NOMO-1 treated with dmso at 0.1 percent for 144 hours (cell line): ENCODE results near the gene PPP2R5C.
"Not testable (repeated sequence)": the region's sequence is repeated elsewhere in the genome, so short reads cannot be mapped to it uniquely, and the experiment has no call there.

ENCODE experiments used
- DNase-seq: peaks from one replicate; lab custom pipeline; 2025; ENCODE audit not compliant: unreplicated experiment; lab: John Stamatoyannopoulos, UW

The PPP2R5C gene

DNA sequence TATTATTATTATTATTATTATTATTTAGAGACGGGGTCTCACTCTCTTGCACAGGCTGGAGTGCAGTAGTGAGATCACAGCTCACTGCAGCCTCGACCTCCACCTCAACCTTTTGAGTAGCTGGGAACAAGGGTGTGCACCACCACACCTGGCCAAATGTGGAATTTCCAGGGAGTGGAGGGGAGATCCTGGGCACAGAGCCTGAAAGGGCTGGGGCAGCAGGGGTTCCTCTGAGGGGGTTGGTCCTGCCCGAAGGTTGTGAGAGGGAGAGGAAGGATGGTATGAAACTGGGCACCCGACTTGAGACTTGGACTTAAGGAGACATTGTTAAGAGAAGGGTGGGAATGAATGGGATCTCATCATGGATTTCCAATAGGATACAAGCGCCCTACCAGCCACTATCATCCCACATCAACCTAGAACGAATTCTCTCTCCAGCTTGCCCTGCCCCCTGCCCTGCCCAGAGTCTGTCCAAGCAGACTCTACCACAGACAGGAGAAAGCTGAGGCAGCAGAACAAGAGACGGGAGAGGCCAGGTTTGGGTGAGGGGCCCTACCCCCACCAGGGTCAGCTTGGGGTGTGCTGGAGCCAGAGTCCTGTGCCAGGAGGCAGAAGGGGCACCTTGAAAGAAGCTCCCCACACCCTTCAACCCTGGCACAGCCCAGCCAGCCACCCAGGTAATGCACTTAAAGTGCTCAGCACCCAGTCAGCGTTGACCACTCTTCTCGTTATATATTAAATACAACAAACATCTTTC is 200.4 kb downstream of the PPP2R5C start:
- DNase-seq, result no peak

DNA sequence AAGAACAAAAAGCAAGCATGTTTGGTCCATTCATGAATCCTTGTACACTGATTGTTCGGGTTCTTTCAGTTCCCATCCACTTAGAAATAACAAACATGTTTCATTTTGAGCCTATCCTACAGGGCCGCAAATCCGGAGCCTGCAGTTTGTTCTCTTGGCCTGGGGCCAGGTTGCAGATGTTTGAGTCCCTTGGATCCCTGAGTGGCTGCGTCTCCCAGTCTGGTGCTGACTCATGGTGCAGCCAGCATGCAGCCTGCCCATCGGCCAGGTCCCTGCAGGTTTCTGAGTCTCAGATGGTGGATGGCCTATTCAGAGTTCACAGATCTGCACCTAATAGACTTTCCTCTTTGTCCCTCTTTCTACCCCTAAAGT is 201.0 kb downstream of the PPP2R5C start:
- DNase-seq, result no peak

DNA sequence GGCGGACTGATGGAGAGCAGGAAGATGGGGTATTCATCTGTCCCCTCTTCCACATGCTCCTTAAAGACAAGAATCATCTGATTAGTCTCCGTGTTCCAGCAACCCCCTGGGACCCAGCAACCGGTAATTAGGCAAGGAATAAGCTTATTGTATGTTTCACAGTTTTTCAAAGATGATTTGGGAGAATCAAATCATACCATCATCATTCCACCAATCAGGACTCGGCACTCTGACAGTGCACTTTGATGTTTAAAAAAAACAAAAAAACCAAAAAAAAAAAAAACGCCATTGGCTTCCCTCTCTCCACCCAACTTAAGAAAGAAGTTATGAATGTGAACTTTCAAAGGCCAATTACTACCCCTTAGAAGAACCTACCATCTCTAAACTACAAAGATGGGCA is 201.5 kb downstream of the PPP2R5C start:
- DNase-seq, result no peak

DNA sequence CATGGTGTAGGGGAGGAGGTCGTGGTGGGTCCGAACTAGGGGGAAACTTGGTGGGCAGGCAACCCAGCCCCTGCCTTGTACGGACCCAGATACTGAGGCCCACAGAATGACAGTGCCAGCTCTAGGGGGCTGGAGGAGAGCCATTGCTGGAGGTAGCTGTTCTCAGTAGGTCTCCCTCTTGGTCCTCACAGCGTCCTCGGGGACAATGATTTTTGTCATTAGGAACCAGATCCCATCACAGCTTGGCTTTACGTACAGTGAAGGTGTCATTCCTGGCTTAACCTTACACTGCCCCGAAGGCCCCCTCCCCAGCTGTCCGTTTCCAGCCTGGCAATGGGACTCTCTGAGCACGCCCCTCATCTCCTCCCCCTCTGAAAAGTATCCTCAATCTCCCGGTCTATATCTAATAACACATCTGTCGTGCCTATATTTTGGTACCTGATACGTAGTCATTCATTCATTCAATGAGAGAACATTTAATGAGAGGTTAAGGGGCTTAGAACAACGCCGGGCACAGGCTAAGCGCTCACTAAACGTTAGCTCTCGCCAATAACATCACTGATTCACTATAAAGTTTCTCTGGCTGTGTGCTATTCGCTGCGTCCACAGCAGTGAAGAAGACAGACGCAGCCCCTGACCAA is 202.3 kb downstream of the PPP2R5C start:
- no peak for DNase-seq

DNA sequence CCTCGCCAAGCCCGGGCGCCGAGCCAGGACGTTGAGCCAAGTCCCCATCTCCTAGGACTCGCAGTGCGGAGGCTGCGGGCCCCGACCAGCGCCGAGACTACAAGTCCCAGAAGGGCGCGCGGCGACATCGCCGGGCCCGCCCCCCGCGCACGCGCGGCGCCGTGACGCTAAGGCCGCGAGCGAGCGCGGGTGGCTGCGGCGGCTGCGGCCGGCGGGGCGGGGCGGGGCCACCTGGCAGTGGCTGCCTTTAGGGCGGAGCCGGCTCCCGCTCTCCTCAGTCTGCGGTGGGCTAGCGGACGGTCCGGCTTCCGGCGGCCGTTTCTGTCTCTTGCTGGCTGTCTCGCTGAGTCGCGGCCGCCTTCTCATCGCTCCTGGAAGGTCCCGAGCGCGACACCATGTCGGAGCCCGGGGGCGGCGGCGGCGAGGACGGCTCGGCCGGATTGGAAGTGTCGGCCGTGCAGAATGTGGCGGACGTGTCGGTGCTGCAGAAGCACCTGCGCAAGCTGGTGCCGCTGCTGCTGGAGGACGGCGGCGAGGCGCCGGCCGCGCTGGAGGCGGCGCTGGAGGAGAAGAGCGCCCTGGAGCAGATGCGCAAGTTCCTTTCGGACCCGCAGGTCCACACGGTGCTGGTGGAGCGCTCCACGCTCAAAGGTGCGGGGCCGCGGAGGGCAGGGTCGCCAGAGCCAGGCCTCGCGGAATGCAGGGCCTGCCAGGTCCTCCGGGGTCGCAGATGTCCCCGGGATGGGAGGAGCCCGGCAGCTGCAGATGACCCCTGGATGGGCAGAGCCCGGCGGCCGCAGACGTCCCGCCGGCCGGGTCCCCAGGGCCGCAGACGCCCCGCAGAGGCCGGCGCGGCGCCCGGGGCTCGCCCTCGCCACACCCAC is 203.0 kb downstream of the PPP2R5C start, which contains the start of gene DYNC1H1:
TSS of gene DYNC1H1 (plus strand) at position 277 of the 884 bp plus-strand sequence. CDS start at position 396, 119 bp downstream.
- DNase-seq, result peak; percentile 83

DNA sequence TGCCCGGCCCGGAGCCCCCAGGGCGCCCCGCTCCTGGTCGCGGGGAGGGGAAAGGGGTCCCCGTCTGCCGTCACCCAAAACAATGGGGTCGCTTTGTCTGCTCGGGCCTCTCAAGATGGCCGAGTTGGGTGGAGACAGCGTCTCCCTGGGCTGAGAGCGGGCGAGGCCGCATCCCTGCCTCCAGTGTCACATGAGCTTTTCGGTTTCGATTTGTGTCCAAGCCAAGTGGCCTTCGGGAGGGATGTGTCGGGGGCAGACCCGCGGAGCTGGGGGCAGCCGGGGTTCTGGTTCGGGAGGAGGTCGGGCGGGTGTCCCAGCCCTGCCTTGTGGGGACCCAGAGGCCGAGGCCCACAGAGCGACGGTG is 203.7 kb downstream of the PPP2R5C start:
- DNase-seq, result peak; percentile 8

DNA sequence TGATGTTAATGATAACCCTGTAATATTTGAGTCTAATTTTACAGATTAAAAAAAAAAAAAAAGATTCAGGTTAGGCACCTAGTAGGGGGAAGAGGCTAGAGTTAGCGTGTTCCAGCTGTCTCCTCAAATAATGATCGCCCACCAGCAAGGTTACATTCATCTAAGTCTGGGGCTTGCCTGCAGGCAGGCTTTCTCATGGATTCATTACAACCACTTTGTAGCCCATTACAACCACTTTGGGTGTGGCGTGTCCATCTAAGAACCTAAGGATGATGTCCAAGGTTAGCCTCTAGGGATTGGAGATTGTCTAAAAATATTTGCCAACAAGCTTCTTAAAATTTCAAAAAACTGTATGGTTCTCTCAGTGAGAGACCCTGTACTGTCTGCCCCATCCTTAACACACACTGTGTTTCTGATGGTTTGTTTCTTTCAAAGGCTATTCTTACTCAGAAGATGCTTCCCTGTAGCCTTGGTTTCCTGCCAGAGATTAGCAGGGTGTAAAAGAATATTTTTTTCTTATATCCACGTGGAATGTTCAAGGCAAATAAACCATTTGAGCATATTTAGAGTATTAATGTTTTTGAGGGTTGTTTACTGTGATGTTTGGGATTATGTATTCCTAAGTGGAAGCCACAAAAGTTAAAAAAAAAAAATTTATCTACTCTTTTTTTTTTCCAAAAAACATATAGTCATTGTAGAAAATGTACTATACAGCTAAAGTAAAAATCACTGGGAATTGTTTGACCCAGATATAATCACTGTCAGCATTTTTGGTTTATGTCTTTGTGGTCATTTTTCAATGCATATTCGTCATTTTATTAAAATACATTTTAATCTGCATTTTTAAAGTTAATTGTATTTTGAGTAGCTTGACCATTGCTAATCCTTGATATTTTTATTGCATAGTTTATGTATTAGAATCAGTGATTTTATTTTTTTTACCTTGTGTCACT is 204.5 kb downstream of the PPP2R5C start:
- DNase-seq, result no peak

DNA sequence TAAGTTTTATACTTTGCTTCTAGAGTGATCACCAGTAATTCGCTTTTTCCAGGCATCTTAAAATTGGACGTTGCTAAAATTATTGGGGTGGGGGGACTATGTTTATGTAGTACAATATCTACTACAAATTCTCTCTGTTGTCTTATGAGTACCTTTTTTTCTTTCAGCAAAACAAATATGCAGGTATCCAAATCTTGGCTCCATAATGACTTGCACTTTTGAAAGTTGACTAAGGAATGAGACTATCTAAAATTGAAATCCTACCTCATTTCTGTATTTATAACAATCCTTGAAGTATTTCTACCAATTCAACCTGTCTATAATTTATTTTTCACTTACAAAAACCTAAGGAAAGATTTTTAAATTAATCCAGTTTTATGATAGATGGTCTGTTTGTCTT is 205.2 kb downstream of the PPP2R5C start:
- no peak for DNase-seq

DNA sequence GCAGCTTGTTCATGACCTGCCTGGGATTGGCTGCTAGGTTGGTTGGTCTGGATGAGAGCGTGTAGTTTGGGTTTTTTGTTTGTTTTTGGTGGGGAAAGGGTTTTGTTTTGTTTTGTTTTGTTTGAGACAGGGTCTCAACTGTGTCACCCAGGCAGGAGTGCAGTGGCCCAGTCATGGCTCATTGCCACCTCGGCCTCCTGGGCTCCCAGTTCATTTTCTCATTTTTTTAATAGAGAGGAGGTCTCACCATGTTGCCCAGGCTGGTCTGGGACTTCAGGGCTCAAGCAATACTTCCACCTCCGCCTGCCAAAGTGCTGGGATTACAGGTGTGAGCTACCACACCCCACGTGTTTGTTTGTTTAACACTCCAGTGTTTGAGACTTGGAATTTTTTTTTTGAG is 206.7 kb downstream of the PPP2R5C start:
- DNase-seq, result no peak

DNA sequence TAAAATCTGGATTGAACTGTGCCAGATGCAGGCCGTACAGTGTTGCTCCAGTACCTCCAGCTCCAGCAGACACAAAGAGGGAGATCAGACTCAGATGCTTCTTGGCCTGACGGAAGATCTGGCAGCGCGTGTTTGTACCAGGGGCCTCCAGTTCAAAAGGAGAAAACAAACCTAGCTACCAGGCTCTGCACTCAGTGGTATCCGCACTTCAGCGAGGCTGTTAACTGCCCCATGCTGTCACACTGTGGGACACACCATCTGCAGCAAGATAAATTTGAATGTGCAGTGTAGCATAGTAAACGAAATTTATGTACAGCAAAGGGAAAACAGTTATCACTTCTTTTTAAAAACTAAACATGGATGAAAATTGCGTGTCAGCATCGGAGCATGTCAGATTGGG is 208.0 kb downstream of the PPP2R5C start:
- no peak for DNase-seq

DNA sequence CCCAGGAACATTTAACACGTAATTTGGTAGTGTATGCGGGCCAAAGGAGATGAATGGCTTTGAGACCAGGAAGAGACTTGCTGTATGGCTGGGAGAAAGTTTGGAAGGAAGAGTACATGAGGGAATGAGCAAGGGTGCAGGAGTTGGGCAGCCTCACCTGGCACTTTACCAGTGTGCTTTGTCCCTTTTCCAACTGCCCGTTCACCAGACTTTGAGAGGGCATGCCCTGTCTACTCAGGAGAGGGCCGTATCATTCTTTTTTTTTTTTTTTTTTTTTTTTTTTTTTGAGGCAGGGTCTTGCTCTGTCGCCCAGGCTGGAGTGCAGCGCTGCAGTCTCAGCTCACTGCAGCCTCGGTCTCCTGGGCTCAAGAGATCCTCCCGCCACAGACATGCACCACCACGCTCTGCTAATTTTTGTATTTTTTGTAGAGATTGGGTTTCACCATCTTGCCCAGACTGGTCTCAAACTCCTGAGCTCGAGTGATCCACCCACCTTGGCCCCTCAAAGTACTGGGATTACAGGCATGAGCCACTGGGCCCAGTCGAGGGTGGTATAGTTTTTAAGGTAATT is 209.4 kb downstream of the PPP2R5C start:
- DNase-seq, result no peak

DNA sequence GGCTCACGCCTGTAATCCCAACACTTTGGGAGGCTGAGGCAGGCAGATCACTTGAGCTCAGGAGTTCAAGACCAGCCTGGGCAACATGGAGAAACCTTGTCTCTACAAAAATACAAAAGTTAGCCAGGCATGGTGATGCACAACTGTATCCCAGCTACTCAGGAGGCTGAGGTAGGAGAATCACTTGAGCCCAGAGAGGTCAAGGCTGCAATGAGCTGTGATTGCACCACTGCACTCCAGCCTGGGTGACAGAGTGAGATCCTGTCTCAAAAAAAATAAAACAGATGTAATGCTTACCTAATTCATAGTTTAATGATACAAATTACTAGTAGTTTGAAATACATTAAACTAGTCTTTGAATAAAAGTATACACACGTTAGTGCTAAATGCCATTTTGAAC is 209.9 kb downstream of the PPP2R5C start:
- DNase-seq, result not testable (repeated sequence)

DNA sequence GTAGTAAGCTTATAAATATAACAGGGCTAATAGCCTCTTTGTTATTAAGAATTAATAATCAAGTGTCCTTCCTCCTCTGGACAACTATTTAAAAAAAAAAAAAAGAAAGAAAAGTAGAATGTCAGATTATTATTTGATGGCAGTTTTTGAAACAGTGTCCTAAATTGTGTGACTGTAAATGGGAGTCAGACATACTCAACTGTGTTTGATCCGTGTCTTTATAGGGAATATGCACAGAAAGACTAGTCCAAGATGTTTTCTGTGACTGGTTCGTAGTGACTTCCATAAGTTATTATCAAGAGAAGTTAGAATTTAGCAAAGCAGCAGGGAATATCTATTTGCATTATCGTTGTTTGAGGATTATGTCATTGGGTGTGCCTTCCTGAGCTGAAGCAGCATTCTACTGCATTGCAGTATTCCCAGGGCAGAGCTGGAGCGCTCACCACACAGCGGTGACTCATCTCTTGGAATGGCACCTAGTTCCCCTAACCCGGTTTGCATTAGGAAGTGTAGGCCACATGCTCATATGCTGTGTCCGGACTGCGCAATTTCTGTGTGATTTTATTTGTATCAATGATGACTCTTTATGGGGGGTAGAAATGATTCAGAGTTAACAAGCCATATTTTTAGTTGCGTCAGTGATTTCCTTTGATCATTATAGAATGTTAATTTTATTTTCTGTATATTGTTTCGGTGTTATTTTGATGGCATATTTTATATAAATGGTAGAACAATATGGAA is 210.8 kb downstream of the PPP2R5C start:
- DNase-seq, result peak; percentile 41

DNA sequence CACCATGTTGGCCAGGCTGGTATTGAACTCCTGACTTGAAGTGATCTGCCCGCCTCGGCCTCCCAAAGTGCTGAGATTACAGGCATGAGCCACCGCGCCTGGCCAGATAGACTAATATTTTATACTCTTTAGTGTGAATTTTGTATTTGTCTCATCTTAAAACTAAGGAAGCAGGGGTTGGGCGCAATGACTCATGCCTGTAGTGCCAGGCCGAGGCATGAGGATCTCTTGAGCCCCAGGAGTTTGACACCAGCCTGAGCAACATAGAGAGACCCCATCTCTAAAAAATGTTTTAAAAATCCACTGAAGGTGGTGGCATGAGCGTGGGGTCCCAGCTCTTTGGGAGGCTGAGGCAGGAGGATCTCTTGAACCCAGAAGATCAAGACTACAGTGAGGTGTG is 211.8 kb downstream of the PPP2R5C start:
- DNase-seq, result no peak

DNA sequence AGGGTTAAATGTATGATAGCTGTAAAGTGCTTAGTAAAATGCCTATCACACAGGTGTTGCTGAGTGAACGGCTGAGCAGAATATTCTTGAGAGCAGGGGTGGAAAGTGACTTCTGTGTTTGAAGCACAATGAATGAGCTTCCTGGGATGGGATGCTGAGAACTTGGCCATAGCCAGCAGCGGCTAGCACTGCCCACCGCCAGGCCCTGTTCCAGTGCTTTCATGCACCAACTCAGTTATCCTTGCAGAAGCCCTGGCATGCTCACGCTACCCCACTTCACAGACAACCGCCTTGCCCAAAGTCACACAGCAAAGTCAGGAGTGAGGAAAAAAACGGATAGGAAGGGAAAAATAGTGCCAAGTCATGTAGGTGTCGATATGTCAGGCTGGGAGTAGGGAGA is 213.7 kb downstream of the PPP2R5C start:
- DNase-seq, result no peak
